WTC11 (cell line): ENCODE results near the gene DCK. TPM values are rescaled to one million over a fixed set of nuclear protein-coding genes. Genes with fewer than 3 reads are reported as not detected.
"Not testable (repeated sequence)": the region's sequence is repeated elsewhere in the genome, so short reads cannot be mapped to it uniquely, and the experiment has no call there.

Experiments
- ATAC-seq: fragments of 200-7000 bp; cut with Tn5 transposase; 2 replicates; pipeline ENCODE4 v1.10.0; 2021; ENCODE audit warnings: mild to moderate bottlenecking, moderate library complexity
- CTCF ChIA-PET: fragments of 300-600 bp; sonication (Branson Sonifier 250); formaldehyde crosslinking; loops from one replicate; lab custom pipeline; 2021; ENCODE audit warnings: antibody characterized with exemption; lab: Charles Lee
- POLR2A ChIA-PET: fragments of 350-600 bp; sonication (Branson Sonifier 250); formaldehyde crosslinking; loops from one replicate; lab custom pipeline; 2021; ENCODE audit warnings: antibody characterized with exemption; lab: Charles Lee
- DNase-seq: peaks from one replicate; pipeline ENCODE4 v3.0.0; 2021; ENCODE audit warnings: low spot score
- H3K27ac Mint-ChIP-seq: 2 replicates; pipeline ENCODE4 v1.8.0; 2021; ENCODE audit warnings: mixed read lengths
- H3K27me3 Mint-ChIP-seq: 2 replicates; pipeline ENCODE4 v1.8.0; 2021; ENCODE audit warnings: low read depth, mild to moderate bottlenecking, moderate library complexity, mixed read lengths
- H3K36me3 Mint-ChIP-seq: 2 replicates; pipeline ENCODE4 v1.8.0; 2021; ENCODE audit warnings: mixed read lengths
- H3K4me1 Mint-ChIP-seq: 2 replicates; pipeline ENCODE4 v1.8.0; 2022; ENCODE audit warnings: mixed read lengths
- H3K4me3 Mint-ChIP-seq: 2 replicates; pipeline ENCODE4 v1.8.0; 2021; ENCODE audit warnings: mild to moderate bottlenecking, moderate library complexity, mixed read lengths
- H3K9me3 Mint-ChIP-seq: 2 replicates; pipeline ENCODE4 v1.8.0; 2021; ENCODE audit warnings: mixed read lengths
- GRHL2 ChIP-seq: fragments of 250-450 bp; sonication (Bioruptor Pico); IDR thresholded peaks from 2 replicates; pipeline ENCODE4 v1.8.0; 2022; ENCODE audit warnings: mild to moderate bottlenecking, moderate library complexity; ENCODE audit not compliant: insufficient replicate concordance, severe bottlenecking
- HMGXB4 ChIP-seq: sonication (generic); formaldehyde crosslinking; IDR thresholded peaks from 2 replicates; pipeline ENCODE4 v1.8.1; 2023; ENCODE audit warnings: mild to moderate bottlenecking, moderate library complexity, missing genetic modification reagents
- MXD4 ChIP-seq: fragments of 250-450 bp; sonication (Bioruptor Pico); IDR thresholded peaks from 2 replicates; pipeline ENCODE4 v1.8.0; 2021; ENCODE audit warnings: mild to moderate bottlenecking, moderate library complexity, borderline replicate concordance
- NFATC4 ChIP-seq: fragments of 250-450 bp; sonication (Bioruptor Pico); IDR thresholded peaks from 2 replicates; pipeline ENCODE4 v1.9.0; 2021; ENCODE audit warnings: mild to moderate bottlenecking
- NR2C2 ChIP-seq: sonication (generic); formaldehyde crosslinking; IDR thresholded peaks from 2 replicates; pipeline ENCODE4 v1.8.0; 2022; ENCODE audit warnings: mild to moderate bottlenecking, missing genetic modification reagents
- TCF7 ChIP-seq: sonication (generic); formaldehyde crosslinking; IDR thresholded peaks from 2 replicates; pipeline ENCODE4 v1.8.0; 2022; ENCODE audit warnings: mild to moderate bottlenecking, low read depth, missing genetic modification reagents, moderate library complexity
- total RNA-seq: library from RNA; stranded (reverse); gene quantifications from 3 replicates; pipeline ENCODE4 v1.2.3, GENCODE V29; 2021
- TF ChIP-seq, protein P1 (sequence below): sonication (generic); formaldehyde crosslinking; IDR thresholded peaks from 2 replicates; pipeline ENCODE4 v1.8.1; 2023; ENCODE audit warnings: mild to moderate bottlenecking, missing genetic modification reagents, moderate library complexity
- TF ChIP-seq, protein P2 (sequence below): fragments of 200-600 bp; IDR thresholded peaks from 2 replicates; pipeline ENCODE4 v1.8.0; 2022; ENCODE audit warnings: antibody characterized with exemption
- TF ChIP-seq, protein P3 (sequence below): sonication (generic); formaldehyde crosslinking; IDR thresholded peaks from 2 replicates; pipeline ENCODE4 v1.8.0; 2022; ENCODE audit warnings: missing genetic modification reagents

Gene DCK
- total RNA-seq, 1 experiment from 2014 or later = 15.0 TPM

- ChIA-PET CTCF (interaction anchor here (1.0 kb wide), 1 partner anchor 20 kb away, joined by 12 read pairs; no protein-coding TSS in a partner anchor), POLR2A (interaction anchor here (0.5 to 0.7 kb wide), 2 partner anchors 11 to 36 kb away, joined by 3 read pairs; partner anchors contain the start of gene DCK)
- peaks cover 26% of the 10 kb centered on the region for H3K4me1 Mint-ChIP-seq
- H3K27ac Mint-ChIP-seq = peak overlapping the region; percentile 36; the same call in 1 of the 2 replicates
- TF ChIP-seq NFATC4 (CRISPR knock-in tag) (no peak), MXD4 (CRISPR knock-in tag) (no peak), TCF7 (CRISPR knock-in tag) (no peak), HMGXB4 (no peak)
- TF ChIP-seq, protein P1, sequence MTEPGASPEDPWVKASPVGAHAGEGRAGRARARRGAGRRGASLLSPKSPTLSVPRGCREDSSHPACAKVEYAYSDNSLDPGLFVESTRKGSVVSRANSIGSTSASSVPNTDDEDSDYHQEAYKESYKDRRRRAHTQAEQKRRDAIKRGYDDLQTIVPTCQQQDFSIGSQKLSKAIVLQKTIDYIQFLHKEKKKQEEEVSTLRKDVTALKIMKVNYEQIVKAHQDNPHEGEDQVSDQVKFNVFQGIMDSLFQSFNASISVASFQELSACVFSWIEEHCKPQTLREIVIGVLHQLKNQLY (CRISPR knock-in tag) = no peak
- ATAC-seq = peak; percentile 90
- no peak for DNase-seq
- H3K9me3 Mint-ChIP-seq = no peaks in the 10 kb centered on the region
- peak overlapping the region; percentile 20; the same call in 1 of the 2 replicates for H3K4me3 Mint-ChIP-seq
- H3K27me3 Mint-ChIP-seq = no peaks in the 10 kb centered on the region
- peaks cover 25% of the 10 kb centered on the region for H3K36me3 Mint-ChIP-seq
These were observed 36.1 kb downstream of the DCK start for GRCh38 chr4:71029504-71029903.

DNA sequence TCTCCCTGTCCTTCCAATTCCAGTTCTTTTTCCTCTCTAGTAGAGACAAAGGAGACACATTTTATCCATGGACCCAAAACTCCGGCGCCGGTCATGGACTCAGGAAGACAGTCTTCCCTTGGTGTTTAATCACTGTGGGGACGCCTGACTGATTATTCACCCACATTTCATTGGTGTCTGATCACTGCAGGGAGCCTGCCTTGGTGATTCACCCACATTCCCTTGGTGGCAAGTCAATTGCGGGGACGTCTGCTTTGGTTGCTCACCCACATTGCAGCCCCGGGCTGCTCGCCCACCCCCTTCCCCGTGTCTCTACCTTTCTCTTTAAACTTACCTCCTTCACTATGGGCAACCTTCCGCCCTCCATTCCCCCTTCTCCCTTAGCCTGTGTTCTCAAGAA lies 38.7 kb downstream of the DCK start:
- POLR2A ChIA-PET, H3K9me3 Mint-ChIP-seq, CTCF ChIA-PET, ATAC-seq, H3K27me3 Mint-ChIP-seq, H3K4me3 Mint-ChIP-seq, DNase-seq, H3K27ac Mint-ChIP-seq: not testable (repeated sequence)
- H3K4me1 Mint-ChIP-seq = peaks cover 26% of the 10 kb centered on the region
- peaks cover 23% of the 10 kb centered on the region for H3K36me3 Mint-ChIP-seq

- POLR2A ChIA-PET = no interaction called here
- H3K27ac Mint-ChIP-seq = no peak overlapping the region
These were observed 51.8 kb downstream of the DCK start for GRCh38 chr4:71045256-71045655.

More at GRCh38 chr4:71045256-71045655, 51.8 kb downstream of the DCK start:
- Mint-ChIP-seq H3K4me3 (no peak overlapping the region), H3K9me3 (peaks cover 21% of the 10 kb centered on the region), H3K27me3 (no peaks in the 10 kb centered on the region), H3K4me1 (no peaks in the 10 kb centered on the region), H3K36me3 (peaks cover 16% of the 10 kb centered on the region)
- ATAC-seq = no peak
- CTCF ChIA-PET = no interaction called here
- no peak for TF ChIP-seq GRHL2 (CRISPR knock-in tag)
- TF ChIP-seq, protein P2, sequence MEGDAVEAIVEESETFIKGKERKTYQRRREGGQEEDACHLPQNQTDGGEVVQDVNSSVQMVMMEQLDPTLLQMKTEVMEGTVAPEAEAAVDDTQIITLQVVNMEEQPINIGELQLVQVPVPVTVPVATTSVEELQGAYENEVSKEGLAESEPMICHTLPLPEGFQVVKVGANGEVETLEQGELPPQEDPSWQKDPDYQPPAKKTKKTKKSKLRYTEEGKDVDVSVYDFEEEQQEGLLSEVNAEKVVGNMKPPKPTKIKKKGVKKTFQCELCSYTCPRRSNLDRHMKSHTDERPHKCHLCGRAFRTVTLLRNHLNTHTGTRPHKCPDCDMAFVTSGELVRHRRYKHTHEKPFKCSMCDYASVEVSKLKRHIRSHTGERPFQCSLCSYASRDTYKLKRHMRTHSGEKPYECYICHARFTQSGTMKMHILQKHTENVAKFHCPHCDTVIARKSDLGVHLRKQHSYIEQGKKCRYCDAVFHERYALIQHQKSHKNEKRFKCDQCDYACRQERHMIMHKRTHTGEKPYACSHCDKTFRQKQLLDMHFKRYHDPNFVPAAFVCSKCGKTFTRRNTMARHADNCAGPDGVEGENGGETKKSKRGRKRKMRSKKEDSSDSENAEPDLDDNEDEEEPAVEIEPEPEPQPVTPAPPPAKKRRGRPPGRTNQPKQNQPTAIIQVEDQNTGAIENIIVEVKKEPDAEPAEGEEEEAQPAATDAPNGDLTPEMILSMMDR = no peak
- TF ChIP-seq, protein P3, sequence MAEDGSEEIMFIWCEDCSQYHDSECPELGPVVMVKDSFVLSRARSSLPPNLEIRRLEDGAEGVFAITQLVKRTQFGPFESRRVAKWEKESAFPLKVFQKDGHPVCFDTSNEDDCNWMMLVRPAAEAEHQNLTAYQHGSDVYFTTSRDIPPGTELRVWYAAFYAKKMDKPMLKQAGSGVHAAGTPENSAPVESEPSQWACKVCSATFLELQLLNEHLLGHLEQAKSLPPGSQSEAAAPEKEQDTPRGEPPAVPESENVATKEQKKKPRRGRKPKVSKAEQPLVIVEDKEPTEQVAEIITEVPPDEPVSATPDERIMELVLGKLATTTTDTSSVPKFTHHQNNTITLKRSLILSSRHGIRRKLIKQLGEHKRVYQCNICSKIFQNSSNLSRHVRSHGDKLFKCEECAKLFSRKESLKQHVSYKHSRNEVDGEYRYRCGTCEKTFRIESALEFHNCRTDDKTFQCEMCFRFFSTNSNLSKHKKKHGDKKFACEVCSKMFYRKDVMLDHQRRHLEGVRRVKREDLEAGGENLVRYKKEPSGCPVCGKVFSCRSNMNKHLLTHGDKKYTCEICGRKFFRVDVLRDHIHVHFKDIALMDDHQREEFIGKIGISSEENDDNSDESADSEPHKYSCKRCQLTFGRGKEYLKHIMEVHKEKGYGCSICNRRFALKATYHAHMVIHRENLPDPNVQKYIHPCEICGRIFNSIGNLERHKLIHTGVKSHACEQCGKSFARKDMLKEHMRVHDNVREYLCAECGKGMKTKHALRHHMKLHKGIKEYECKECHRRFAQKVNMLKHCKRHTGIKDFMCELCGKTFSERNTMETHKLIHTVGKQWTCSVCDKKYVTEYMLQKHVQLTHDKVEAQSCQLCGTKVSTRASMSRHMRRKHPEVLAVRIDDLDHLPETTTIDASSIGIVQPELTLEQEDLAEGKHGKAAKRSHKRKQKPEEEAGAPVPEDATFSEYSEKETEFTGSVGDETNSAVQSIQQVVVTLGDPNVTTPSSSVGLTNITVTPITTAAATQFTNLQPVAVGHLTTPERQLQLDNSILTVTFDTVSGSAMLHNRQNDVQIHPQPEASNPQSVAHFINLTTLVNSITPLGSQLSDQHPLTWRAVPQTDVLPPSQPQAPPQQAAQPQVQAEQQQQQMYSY = no peak
- TF ChIP-seq NR2C2 (CRISPR knock-in tag) = no peak
- TF ChIP-seq TCF7 (CRISPR knock-in tag) = no peak
- DNase-seq = no peak
